K562 (cell line): ENCODE data around the gene PRICKLE2. TPM values are rescaled to one million over a fixed set of nuclear protein-coding genes. Genes with fewer than 3 reads are reported as not detected.
A peak's percentile ranks its signal among the peaks of the same experiment; 100 is the strongest.

ENCODE experiments used
- ATAC-seq: fragments of 200-7000 bp; cut with Tn5 transposase; 3 replicates; pipeline ENCODE4 v1.9.1; 2020; ENCODE audit warnings: moderate library complexity
- BruUV-seq: library from RNA; stranded (reverse); fragments of 400-500 nt; replicated peaks from 2 replicates; lab custom pipeline; 2021; lab: Mats Ljungman, UMichigan
- CTCF ChIA-PET: fragments of 300-600 bp; formaldehyde crosslinking; extraction: SDS; loops from one replicate; lab custom pipeline; 2021; ENCODE audit warnings: low intra/inter-chr PET ratio; lab: Yijun Ruan, JAX
- POLR2A ChIA-PET: fragments of 300-600, 350-650 bp; sonication (Branson Sonifier 250); formaldehyde crosslinking; extraction: SDS; loops from one replicate; lab custom pipeline; 2021; ENCODE audit warnings: antibody characterized with exemption, inconsistent platforms; lab: Yijun Ruan, JAX
- DNase-seq, 4 experiments: peaks; one replicate each; pipeline versions ENCODE4 v3.0.0 to v3.0.0-alpha.2; 2011 to 2018; ENCODE audit warnings: low spot score in 3 of 4, mixed read lengths in 3 of 4; ENCODE audit errors: extremely low read depth in 1 of 4
- FAIRE-seq: peaks from 2 replicates; lab custom pipeline; 2011; peaks lifted over from hg19 to GRCh38; lab: Jason Lieb, UNC
- H2AFZ ChIP-seq: 2 replicates; pipeline ENCODE4 v1.6.0; 2011; ENCODE audit warnings: low read depth, low read length, control low read depth, inconsistent platforms
- H3K27ac ChIP-seq: fragments of 200-600 bp; 3 replicates; pipeline ENCODE4 v1.8.0; 2011; ENCODE audit warnings: low read depth, mild to moderate bottlenecking, control low read depth, inconsistent platforms, low read length, moderate library complexity, mixed read lengths; ENCODE audit errors: extremely low read depth
- H3K27me3 ChIP-seq, 2 experiments: fragments of 300-600 bp in 1 of 2; 2 replicates in 1 of 2; 3 replicates in 1 of 2; pipeline versions ENCODE4 v1.6.0 to v1.8.0; 2011; ENCODE audit warnings: inconsistent platforms in 2 of 2, low read length in 2 of 2, mild to moderate bottlenecking in 1 of 2, mixed read lengths in 1 of 2, moderate library complexity in 1 of 2; ENCODE audit not compliant: control insufficient read depth in 2 of 2, insufficient read depth in 2 of 2
- H3K36me3 ChIP-seq: fragments of 300-600 bp; 3 replicates; pipeline ENCODE4 v1.8.0; 2011; ENCODE audit warnings: mild to moderate bottlenecking, low read length, inconsistent platforms; ENCODE audit not compliant: control insufficient read depth, insufficient read depth
- H3K4me1 ChIP-seq, 2 experiments: fragments of 200-600 bp in 1 of 2; replicated peaks in 1 of 2; 2 replicates in 1 of 2; 3 replicates in 1 of 2; pipeline versions ENCODE4 v1.5.1 to v1.8.0; 2011; ENCODE audit warnings: inconsistent platforms in 2 of 2, low read length in 2 of 2, mild to moderate bottlenecking in 1 of 2, mixed read lengths in 1 of 2, moderate library complexity in 1 of 2; ENCODE audit not compliant: control insufficient read depth in 2 of 2, insufficient read depth in 2 of 2
- H3K4me2 ChIP-seq: 2 replicates; pipeline ENCODE4 v1.6.1; 2011; ENCODE audit warnings: low read length, control low read depth, inconsistent platforms, mixed read lengths; ENCODE audit not compliant: insufficient read depth
- H3K4me3 ChIP-seq: fragments of 200-600 bp; sonication (generic), shearing (Covaris generic); 2 replicates; pipeline ENCODE4 v1.5.1; 2016; ENCODE audit warnings: control low read depth, inconsistent platforms
- H3K79me2 ChIP-seq: fragments of 200-600 bp; 3 replicates; pipeline ENCODE4 v1.8.0; 2011; ENCODE audit warnings: low read length, inconsistent platforms; ENCODE audit not compliant: control insufficient read depth, insufficient read depth
- H3K9ac ChIP-seq, 2 experiments: 2 replicates each; pipeline versions ENCODE4 v1.6.0 to v1.6.1; 2011; ENCODE audit warnings: low read depth in 2 of 2, low read length in 2 of 2, control low read depth in 1 of 2, inconsistent platforms in 1 of 2, mild to moderate bottlenecking in 1 of 2, mixed read lengths in 1 of 2; ENCODE audit not compliant: insufficient read depth in 1 of 2
- H3K9me1 ChIP-seq: one replicate; pipeline ENCODE4 v1.6.0; 2011; ENCODE audit warnings: inconsistent platforms, mild to moderate bottlenecking, low read length, moderate library complexity; ENCODE audit not compliant: control insufficient read depth, insufficient read depth
- H3K9me3 ChIP-seq: replicated peaks from 2 replicates; pipeline ENCODE4 v1.5.1; 2011; ENCODE audit warnings: low read depth, low read length, inconsistent platforms; ENCODE audit not compliant: control insufficient read depth, insufficient read depth
- H4K20me1 ChIP-seq: replicated peaks from 2 replicates; pipeline ENCODE4 v1.6.1; 2011; ENCODE audit warnings: low read length, inconsistent platforms, mixed read lengths; ENCODE audit not compliant: control insufficient read depth, insufficient read depth
- BRF1 ChIP-seq: IDR thresholded peaks from 3 replicates; pipeline ENCODE4 v1.6.1; 2011; ENCODE audit warnings: borderline replicate concordance, mild to moderate bottlenecking; ENCODE audit not compliant: insufficient read length; ENCODE audit errors: extremely low read depth
- CREB1 ChIP-seq, 2 experiments: sonication (generic) in 1 of 2; formaldehyde crosslinking in 1 of 2; IDR thresholded peaks; 2 replicates each; pipeline versions ENCODE4 v1.6.1 to v1.8.0; 2012 to 2022; ENCODE audit warnings: inconsistent platforms in 1 of 2, mild to moderate bottlenecking in 1 of 2, missing genetic modification reagents in 1 of 2, moderate library complexity in 1 of 2
- CXXC5 ChIP-seq: fragments of 250-450 bp; sonication (Bioruptor Pico); IDR thresholded peaks from 2 replicates; pipeline ENCODE4 v1.8.0; 2022; ENCODE audit warnings: inconsistent platforms, mild to moderate bottlenecking, moderate library complexity
- DDX20 ChIP-seq: fragments of 450-650 bp; IDR thresholded peaks from 2 replicates; pipeline ENCODE4 v1.6.1; 2016; ENCODE audit warnings: missing genetic modification characterization, low read depth, mild to moderate bottlenecking, missing compliant biosample characterization, moderate library complexity
- TFAM ChIP-seq: fragments of 250-450 bp; sonication (Bioruptor Pico); conservative IDR thresholded peaks from 2 replicates; pipeline ENCODE4 v1.5.0; 2021; ENCODE audit warnings: mild to moderate bottlenecking, moderate library complexity
- ZBTB11 ChIP-seq, 3 experiments: fragments of 200-800 bp in 1 of 3; fragments of 250-450 bp in 1 of 3; fragments of 450-650 bp in 1 of 3; sonication (Bioruptor Pico) in 1 of 3; sonication (Bioruptor generic) in 1 of 3; formaldehyde crosslinking in 1 of 3; IDR thresholded peaks; 2 replicates each; pipeline versions ENCODE4 v1.6.1 to v1.8.0; 2016 to 2022; ENCODE audit warnings: mild to moderate bottlenecking in 2 of 3, missing genetic modification characterization in 2 of 3, missing compliant biosample characterization in 1 of 3, moderate library complexity in 1 of 3
- WGBS: fragments of 100-300 bp; shearing (Covaris generic); methylation state at CpG from one replicate; pipeline ENCODE4 v1.1.6; 2016; ENCODE audit warnings: low coverage, mixed read lengths; ENCODE audit not compliant: insufficient coverage; ENCODE audit errors: missing lambda C conversion rate; 5-methylcytosine and 5-hydroxymethylcytosine counted together
- in situ Hi-C: fragments of 300-500 bp; cut with MboI; formaldehyde crosslinking; loops from 4 replicates; pipeline ENCODE4 v1.15.0; 2018; ENCODE audit warnings: inconsistent platforms, mixed read lengths
- intact Hi-C: fragments of 100-400 bp; cut with micrococcal nuclease; formaldehyde crosslinking; loops from 2 replicates; pipeline ENCODE4 v1.14.2; 2022
- polyA plus RNA-seq, 8 experiments: library from polyadenylated mRNA; depleted of rRNA in 4 of 8; stranded (reverse) in 5 of 8; unstranded in 3 of 8; fragments of >200 nt; fragmentation: Nextera tagmentation in 2 of 8; fragmentation: Illumina TruSeq in 1 of 8; extraction: Ambion mirVana in 2 of 8; extraction: Trizol in 1 of 8; gene quantifications; 2 replicates each; pipeline versions ENCODE4 v1.2.1 to v1.2.3, GENCODE V29; 2011 to 2014; ENCODE audit warnings: inconsistent platforms in 1 of 8, missing spikeins in 1 of 8
- total RNA-seq, 7 experiments: library from RNA; depleted of rRNA in 6 of 7; stranded (reverse); fragments of >200 nt in 6 of 7; fragmentation: Illumina TruSeq in 2 of 7; extraction: Trizol in 2 of 7; gene quantifications; 2 replicates each; pipeline versions ENCODE4 v1.2.1 to v1.2.3, GENCODE V29; 2011 to 2021; ENCODE audit warnings: low replicate concordance in 1 of 7

The PRICKLE2 gene
- total and polyA plus RNA-seq, 9 of the 15 experiments (the other 6 are each of a cell fraction or from before 2014, with no cell fraction given), result 0.07 to 0.09 TPM; not detected in 7

GRCh38 chr3:64195789-64196188, 29.5 kb downstream of the PRICKLE2 start (continued):
- TF ChIP-seq CXXC5 (CRISPR knock-in tag) (no peak), BRF1 (no peak), DDX20 (tag) (no peak)

GRCh38 chr3:64191822-64192221, 33.4 kb downstream of the PRICKLE2 start:
- no peaks in the 10 kb centered on the region for H4K20me1 ChIP-seq
- no peaks in the 10 kb centered on the region for H3K4me1 ChIP-seq
- no peak overlapping the region for H3K27ac ChIP-seq
- no peak overlapping the region for H2AFZ ChIP-seq
- in situ Hi-C loops, result no loop called here
- no peaks in the 10 kb centered on the region for H3K27me3 ChIP-seq
- no peaks in the 10 kb centered on the region for H3K36me3 ChIP-seq
- H3K4me2 ChIP-seq, result no peak overlapping the region
- no peaks in the 10 kb centered on the region for H3K79me2 ChIP-seq
- no peak for DNase-seq
- WGBS, result 0% methylated on average over 6 of the region's 6 CpGs
- POLR2A ChIA-PET, result no interaction called here
- no TSS peak for BruUV-seq
- FAIRE-seq, result no peak
- H3K9me3 ChIP-seq, result no peaks in the 10 kb centered on the region
- no peaks in the 10 kb centered on the region for H3K9me1 ChIP-seq
- TF ChIP-seq TFAM (CRISPR knock-in tag) (no peak), ZBTB11 (CRISPR knock-in tag; IDR thresholded peaks at IDR 0.05) (peak in 1 of 3 experiments; percentile 54; a peak in 1 of 6 replicates), CREB1 (IDR thresholded peaks at IDR 0.05) (no peak), CREB1 (CRISPR knock-in tag; IDR thresholded peaks at IDR 0.05) (no peak)
- TF ChIP-seq, all 486 proteins: peak for 1
- intact Hi-C loops, result no loop called here
- CTCF ChIA-PET, result no interaction called here
- no peak overlapping the region for H3K4me3 ChIP-seq
- no peak for ATAC-seq
- no peak overlapping the region for H3K9ac ChIP-seq
